ENCODE measurements around the gene LYPLA2. TPM values are rescaled to one million over a fixed set of nuclear protein-coding genes. Genes with fewer than 3 reads are reported as not detected.
A peak's percentile ranks its signal among the peaks of the same experiment; 100 is the strongest.
"Not testable (repeated sequence)": the region's sequence is repeated elsewhere in the genome, so short reads cannot be mapped to it uniquely, and the experiment has no call there.

LYPLA2 gene
- total and polyA plus RNA-seq, 12 donors, result 26.0 to 91.3 (median 51.6) TPM

DNA sequence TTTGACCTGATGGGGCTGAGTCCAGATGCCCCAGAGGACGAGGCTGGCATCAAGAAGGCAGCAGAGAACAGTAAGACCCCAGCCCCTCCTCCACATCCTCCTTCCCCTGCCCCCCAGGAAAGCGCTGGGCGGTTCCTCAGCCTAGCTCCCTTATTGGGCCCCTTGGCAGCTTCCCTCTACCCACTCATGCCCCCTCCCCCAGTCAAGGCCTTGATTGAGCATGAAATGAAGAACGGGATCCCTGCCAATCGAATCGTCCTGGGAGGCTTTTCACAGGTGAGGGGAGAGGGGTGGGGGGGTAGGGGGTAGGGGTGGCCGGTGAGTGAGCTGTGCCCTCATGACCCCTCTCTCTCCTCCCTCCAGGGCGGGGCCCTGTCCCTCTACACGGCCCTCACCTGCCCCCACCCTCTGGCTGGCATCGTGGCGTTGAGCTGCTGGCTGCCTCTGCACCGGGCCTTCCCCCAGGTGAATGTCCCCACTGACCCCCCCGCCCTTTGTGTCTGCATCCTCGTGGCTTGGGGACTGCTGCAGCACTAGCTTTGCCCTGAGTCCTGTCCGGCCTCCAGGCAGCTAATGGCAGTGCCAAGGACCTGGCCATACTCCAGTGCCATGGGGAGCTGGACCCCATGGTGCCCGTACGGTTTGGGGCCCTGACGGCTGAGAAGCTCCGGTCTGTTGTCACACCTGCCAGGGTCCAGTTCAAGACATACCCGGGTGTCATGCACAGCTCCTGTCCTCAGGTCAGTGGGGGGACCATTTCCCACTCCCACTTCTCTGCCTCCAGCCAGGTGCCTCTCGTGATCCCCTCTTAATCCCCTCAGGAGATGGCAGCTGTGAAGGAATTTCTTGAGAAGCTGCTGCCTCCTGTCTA, 3.2 kb downstream of the LYPLA2 start:
- TF ChIP-seq POLR2A (IDR thresholded peaks at IDR 0.05), result no peak
- TF ChIP-seq, protein P1, sequence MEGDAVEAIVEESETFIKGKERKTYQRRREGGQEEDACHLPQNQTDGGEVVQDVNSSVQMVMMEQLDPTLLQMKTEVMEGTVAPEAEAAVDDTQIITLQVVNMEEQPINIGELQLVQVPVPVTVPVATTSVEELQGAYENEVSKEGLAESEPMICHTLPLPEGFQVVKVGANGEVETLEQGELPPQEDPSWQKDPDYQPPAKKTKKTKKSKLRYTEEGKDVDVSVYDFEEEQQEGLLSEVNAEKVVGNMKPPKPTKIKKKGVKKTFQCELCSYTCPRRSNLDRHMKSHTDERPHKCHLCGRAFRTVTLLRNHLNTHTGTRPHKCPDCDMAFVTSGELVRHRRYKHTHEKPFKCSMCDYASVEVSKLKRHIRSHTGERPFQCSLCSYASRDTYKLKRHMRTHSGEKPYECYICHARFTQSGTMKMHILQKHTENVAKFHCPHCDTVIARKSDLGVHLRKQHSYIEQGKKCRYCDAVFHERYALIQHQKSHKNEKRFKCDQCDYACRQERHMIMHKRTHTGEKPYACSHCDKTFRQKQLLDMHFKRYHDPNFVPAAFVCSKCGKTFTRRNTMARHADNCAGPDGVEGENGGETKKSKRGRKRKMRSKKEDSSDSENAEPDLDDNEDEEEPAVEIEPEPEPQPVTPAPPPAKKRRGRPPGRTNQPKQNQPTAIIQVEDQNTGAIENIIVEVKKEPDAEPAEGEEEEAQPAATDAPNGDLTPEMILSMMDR (IDR thresholded peaks at IDR 0.05), result no peak
- DNase-seq, result no peak
- no peak overlapping the region for H3K4me3 ChIP-seq
- 50 to 73% (median 60%) methylated on average over 2 to 21 of the region's 21 CpGs for WGBS, 4 donors
- peaks cover 17 to 23% of the 10 kb centered on the region in 2 donors for H3K4me1 ChIP-seq (replicated peaks in 1 of 2)
- H3K27ac ChIP-seq, result peak overlapping the region in 1 of 5 donors; percentile 8
- H3K27me3 ChIP-seq, result no peaks in the 10 kb centered on the region
- no peaks in the 10 kb centered on the region for H3K9me3 ChIP-seq (replicated peaks in 1 of 3)
- H3K36me3 ChIP-seq (replicated peaks in 1 of 2), result peaks cover 0 to 30% of the 10 kb centered on the region in 2 donors
- intact Hi-C loops (cut with DNase I), result no loop called here

DNA sequence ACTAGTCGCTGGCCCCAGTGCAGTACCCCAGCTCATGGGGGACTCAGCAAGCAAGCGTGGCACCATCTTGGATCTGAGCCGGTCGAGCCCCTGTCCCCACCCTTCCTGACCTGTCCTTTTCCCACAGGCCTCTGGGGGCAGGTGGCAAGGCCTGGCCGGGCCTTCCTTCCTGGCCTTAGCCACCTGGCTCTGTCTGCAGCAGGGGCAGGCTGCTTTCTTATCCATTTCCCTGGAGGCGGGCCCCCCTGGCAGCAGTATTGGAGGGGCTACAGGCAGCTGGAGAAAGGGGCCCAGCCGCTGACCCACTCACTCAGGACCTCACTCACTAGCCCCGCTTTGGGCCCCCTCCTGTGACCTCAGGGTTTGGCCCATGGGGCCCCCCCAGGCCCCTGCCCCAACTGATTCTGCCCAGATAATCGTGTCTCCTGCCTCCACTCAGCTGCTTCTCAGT, 3.8 kb downstream of the LYPLA2 start:
- H3K4me3 ChIP-seq; H3K27me3 ChIP-seq; H3K27ac ChIP-seq; DNase-seq; intact Hi-C loops (cut with DNase I); H3K9me3 ChIP-seq (replicated peaks in 1 of 3): not testable (repeated sequence)
- 40 to 82% (median 78%) methylated on average over 3 to 9 of the region's 9 CpGs for WGBS, 4 donors
- Histone ChIP-seq H3K36me3 (replicated peaks in 1 of 2) (peaks cover 0 to 30% of the 10 kb centered on the region in 2 donors), H3K4me1 (replicated peaks in 1 of 2) (peaks cover 23 to 30% of the 10 kb centered on the region in 2 donors)

DNA sequence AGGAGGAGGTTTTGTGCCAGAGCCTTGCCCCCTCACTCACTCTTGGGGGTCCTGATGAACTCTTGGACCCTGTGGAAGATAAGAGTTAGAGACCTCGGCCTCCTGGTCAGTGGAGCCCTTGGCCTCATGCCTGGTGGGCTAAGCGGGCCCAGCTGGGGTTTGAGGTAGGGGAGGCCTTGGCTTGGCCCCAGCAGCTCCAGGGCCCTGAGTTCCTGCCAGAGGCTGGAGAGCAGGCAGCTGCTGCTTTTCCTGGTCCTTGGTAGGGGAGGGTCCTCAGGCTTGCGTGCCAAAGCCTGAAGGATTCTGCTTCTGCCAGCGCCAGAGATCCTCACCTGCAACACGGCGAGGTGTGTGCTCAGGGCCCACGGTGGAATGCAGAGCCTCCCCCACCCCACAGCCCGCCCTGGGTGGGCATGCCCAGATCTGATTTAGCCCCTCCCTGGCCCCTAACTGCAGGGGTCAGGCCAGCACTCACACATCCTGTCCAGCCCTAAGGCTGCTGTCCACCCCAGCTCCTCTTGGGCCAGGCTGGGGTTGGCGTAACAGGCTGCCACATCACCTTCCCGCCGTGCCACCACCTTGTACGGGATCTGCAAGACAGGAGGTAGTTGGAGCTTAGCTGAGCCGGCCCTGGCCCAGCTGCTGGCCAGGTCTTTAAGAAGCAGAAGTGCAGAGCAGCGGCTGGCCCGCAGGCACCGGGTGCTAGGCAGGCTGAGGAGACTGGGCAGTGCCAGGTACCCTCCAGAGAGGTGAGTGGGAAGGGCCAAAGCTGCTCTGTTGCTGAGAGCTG, 4.9 kb downstream of the LYPLA2 start:
- no peak overlapping the region for H3K27ac ChIP-seq
- no peaks in the 10 kb centered on the region for H3K27me3 ChIP-seq
- H3K4me3 ChIP-seq, result no peak overlapping the region
- H3K4me1 ChIP-seq (replicated peaks in 1 of 2), result peaks cover 16 to 25% of the 10 kb centered on the region in 2 donors
- DNase-seq, result peak in 2 of 7 donors; percentile 31 to 32
- 59 to 81% (median 76%) methylated on average over 3 to 16 of the region's 16 CpGs for WGBS, 4 donors
- intact Hi-C loops (cut with DNase I), result no loop called here
- peaks cover 0 to 30% of the 10 kb centered on the region in 2 donors for H3K36me3 ChIP-seq (replicated peaks in 1 of 2)
- no peaks in the 10 kb centered on the region for H3K9me3 ChIP-seq (replicated peaks in 1 of 3)
- no peak for TF ChIP-seq POLR2A (IDR thresholded peaks at IDR 0.05)
- TF ChIP-seq, protein P1 (IDR thresholded peaks at IDR 0.05), result no peak

DNA sequence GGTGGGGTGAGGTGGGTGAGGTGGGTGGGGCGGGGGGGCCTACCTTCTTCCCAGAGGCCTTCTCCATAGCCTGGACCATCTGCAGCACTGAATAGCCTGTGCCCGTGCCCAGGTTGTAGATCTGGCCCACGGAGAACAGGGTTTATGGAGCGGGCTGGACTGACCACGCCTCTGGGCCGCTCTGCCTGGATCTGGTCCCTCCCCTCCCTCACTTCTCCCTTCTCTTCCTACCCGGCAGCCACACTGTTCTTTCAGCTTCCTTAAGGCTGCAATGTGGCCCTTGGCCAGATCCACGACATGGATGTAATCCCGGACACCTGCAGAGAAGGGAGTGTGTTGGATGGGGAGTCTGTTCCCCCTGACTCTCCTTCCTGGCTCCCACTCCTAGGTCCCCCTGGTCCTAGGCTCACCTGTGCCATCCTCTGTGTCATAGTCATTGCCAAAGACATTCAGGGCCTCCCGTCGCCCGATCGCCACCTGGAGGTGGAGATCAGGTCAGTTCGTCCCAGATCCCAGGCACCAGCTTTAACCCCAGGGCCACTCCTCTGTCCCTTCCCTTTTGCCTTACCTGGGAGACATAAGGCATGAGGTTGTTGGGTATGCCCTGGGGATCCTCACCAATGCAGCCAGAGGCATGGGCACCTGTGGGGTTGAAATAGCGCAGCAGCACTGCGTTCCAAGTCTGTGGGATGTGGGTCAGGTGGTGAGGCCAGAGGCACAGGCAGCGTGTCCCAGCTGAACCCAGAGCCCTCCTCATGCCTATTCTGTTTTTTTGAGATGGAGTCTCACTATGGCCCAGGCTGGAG, 5.7 kb downstream of the LYPLA2 start:
- H3K27ac ChIP-seq, result no peak overlapping the region
- H3K9me3 ChIP-seq (replicated peaks in 1 of 3), result no peaks in the 10 kb centered on the region
- no peak overlapping the region for H3K4me3 ChIP-seq
- peak in 3 of 7 donors; percentile 31 to 40 (median 33) for DNase-seq
- H3K27me3 ChIP-seq, result no peaks in the 10 kb centered on the region
- peaks cover 19 to 28% of the 10 kb centered on the region in 2 donors for H3K4me1 ChIP-seq (replicated peaks in 1 of 2)
- no peak for TF ChIP-seq POLR2A (IDR thresholded peaks at IDR 0.05)
- TF ChIP-seq, protein P1 (IDR thresholded peaks at IDR 0.05), result no peak
- H3K36me3 ChIP-seq (replicated peaks in 1 of 2), result peaks cover 0 to 30% of the 10 kb centered on the region in 2 donors
- intact Hi-C loops (cut with DNase I), result no loop called here
- 67 to 73% (median 69%) methylated on average over 12 to 17 of the region's 17 CpGs for WGBS, 4 donors
